A549 (cell line): ENCODE measurements around the gene VASH2. TPM values are rescaled to one million over a fixed set of nuclear protein-coding genes. Genes with fewer than 3 reads are reported as not detected.
A peak's percentile ranks its signal among the peaks of the same experiment; 100 is the strongest.

ENCODE experiments used
- ATAC-seq, 2 experiments: fragments of 200-7000 bp in 1 of 2; fragments of >200 bp in 1 of 2; cut with Nextera tagmentation in 1 of 2; cut with Tn5 transposase in 1 of 2; 3 replicates each; pipeline versions ENCODE4 v1.8.0 to v1.9.1; 2018 to 2020; ENCODE audit warnings: mild to moderate bottlenecking in 1 of 2, moderate library complexity in 1 of 2
- CTCF ChIA-PET: fragments of 300-600 bp; sonication (Branson Sonifier 250); formaldehyde crosslinking; extraction: SDS; loops from one replicate; lab custom pipeline; 2021; ENCODE audit warnings: antibody characterized with exemption, inconsistent platforms; lab: Yijun Ruan, JAX
- POLR2A ChIA-PET: fragments of 350-600 bp; formaldehyde crosslinking; extraction: SDS; loops from one replicate; lab custom pipeline; 2021; ENCODE audit warnings: antibody characterized with exemption, inconsistent platforms; lab: Yijun Ruan, JAX
- DNase-seq, 2 experiments: peaks; one replicate each; pipeline versions ENCODE4 v3.0.0 to v3.0.0-alpha.2; 2011 to 2016; ENCODE audit warnings: low read depth in 1 of 2, low spot score in 1 of 2
- FAIRE-seq: peaks from 2 replicates; lab custom pipeline; 2011; peaks lifted over from hg19 to GRCh38; lab: Jason Lieb, UNC
- H3K27ac ChIP-seq, 2 experiments: fragments of >200 bp; sonication (Bioruptor Twin); formaldehyde crosslinking; 3 replicates each; pipeline ENCODE4 v1.5.1; 2016 to 2017
- H3K4me1 ChIP-seq: fragments of >200 bp; sonication (Bioruptor Twin); formaldehyde crosslinking; 3 replicates; pipeline ENCODE4 v1.6.1; 2016
- H3K4me2 ChIP-seq: fragments of >200 bp; sonication (Bioruptor Twin); formaldehyde crosslinking; 3 replicates; pipeline ENCODE4 v1.6.1; 2016
- H3K4me3 ChIP-seq: fragments of >200 bp; sonication (Bioruptor Twin); formaldehyde crosslinking; 3 replicates; pipeline ENCODE4 v1.5.1; 2016
- H3K9me3 ChIP-seq: fragments of >200 bp; sonication (Bioruptor Twin); formaldehyde crosslinking; 3 replicates; pipeline ENCODE4 v1.6.1; 2016
- ELK1 ChIP-seq: fragments of 150-350 bp; IDR thresholded peaks from 2 replicates; pipeline ENCODE4 v1.6.1; 2014; ENCODE audit warnings: low read depth, mild to moderate bottlenecking, low read length
- GATA3 ChIP-seq: IDR thresholded peaks from 2 replicates; pipeline ENCODE4 v1.6.1; 2012; ENCODE audit warnings: borderline replicate concordance
- HOXB13 ChIP-seq: fragments of 250-450 bp; sonication (Bioruptor Pico); IDR thresholded peaks from 2 replicates; pipeline ENCODE4 v1.5.0; 2020; ENCODE audit warnings: low read depth, mild to moderate bottlenecking, moderate library complexity
- JUNB ChIP-seq: fragments of >200 bp; sonication (Bioruptor Twin); formaldehyde crosslinking; IDR thresholded peaks from 2 replicates; pipeline ENCODE4 v1.6.1; 2016
- PHF8 ChIP-seq: fragments of 200-600 bp; sonication (generic); IDR thresholded peaks from 2 replicates; pipeline ENCODE4 v1.6.1; 2016; ENCODE audit warnings: low read depth, mild to moderate bottlenecking, antibody characterized with exemption, moderate library complexity, borderline replicate concordance
- POLR2A ChIP-seq: IDR thresholded peaks from 2 replicates; pipeline ENCODE4 v1.6.1; 2012; ENCODE audit warnings: mild to moderate bottlenecking, low read length
- POLR2AphosphoS2 ChIP-seq: conservative IDR thresholded peaks from 2 replicates; pipeline ENCODE4 v1.6.1; 2012; ENCODE audit warnings: low read length, improper control_type of control experiment, inconsistent platforms
- REST ChIP-seq: fragments of 200-600 bp; sonication (generic); IDR thresholded peaks from 2 replicates; pipeline ENCODE4 v1.6.1; 2016; ENCODE audit warnings: antibody characterized with exemption, mild to moderate bottlenecking, moderate library complexity
- RNF2 ChIP-seq: fragments of 200-600 bp; sonication (generic); IDR thresholded peaks from 2 replicates; pipeline ENCODE4 v1.6.1; 2016; ENCODE audit warnings: low read depth, mild to moderate bottlenecking, antibody characterized with exemption, moderate library complexity, borderline replicate concordance
- SREBF2 ChIP-seq: fragments of 450-650 bp; IDR thresholded peaks from 2 replicates; pipeline ENCODE4 v1.6.1; 2014; ENCODE audit warnings: mild to moderate bottlenecking, moderate library complexity
- ZSCAN20 ChIP-seq: fragments of 250-450 bp; sonication (Bioruptor Pico); IDR thresholded peaks from 2 replicates; pipeline ENCODE4 v1.8.0; 2022; ENCODE audit warnings: mild to moderate bottlenecking, moderate library complexity
- WGBS: methylation state at CpG from one replicate; pipeline ENCODE4 v1.1.6; 2017; ENCODE audit errors: missing lambda C conversion rate; 5-methylcytosine and 5-hydroxymethylcytosine counted together
- polyA plus RNA-seq, 4 experiments: library from polyadenylated mRNA; depleted of rRNA in 3 of 4; stranded (reverse); fragments of >200 nt; fragmentation: RNase III in 1 of 4; extraction: RNeasy Plus Mini Kit Qiagen cat#74134 plus additional on column Dnase treatment in 1 of 4; gene quantifications; 2 replicates in 3 of 4; 3 replicates in 1 of 4; pipeline ENCODE4 v1.2.3, GENCODE V29; 2011 to 2017
- TF ChIP-seq, protein P1 (sequence below): fragments of 250-450 bp; sonication (Bioruptor Pico); IDR thresholded peaks from 2 replicates; pipeline ENCODE4 v1.5.0; 2021; ENCODE audit warnings: mild to moderate bottlenecking, moderate library complexity, borderline replicate concordance
- TF ChIP-seq, protein P2 (sequence below): fragments of 450-650 bp; IDR thresholded peaks from 2 replicates; pipeline ENCODE4 v1.6.1; 2014; ENCODE audit warnings: antibody characterized with exemption
- TF ChIP-seq, protein P3 (sequence below): IDR thresholded peaks from 2 replicates; pipeline ENCODE4 v1.6.1; 2012; ENCODE audit warnings: low read depth, borderline replicate concordance

Gene VASH2
- polyA plus RNA-seq, 2 of the 4 experiments (the other 2 are of a cell fraction) = 3.4 to 4.7 TPM

DNA sequence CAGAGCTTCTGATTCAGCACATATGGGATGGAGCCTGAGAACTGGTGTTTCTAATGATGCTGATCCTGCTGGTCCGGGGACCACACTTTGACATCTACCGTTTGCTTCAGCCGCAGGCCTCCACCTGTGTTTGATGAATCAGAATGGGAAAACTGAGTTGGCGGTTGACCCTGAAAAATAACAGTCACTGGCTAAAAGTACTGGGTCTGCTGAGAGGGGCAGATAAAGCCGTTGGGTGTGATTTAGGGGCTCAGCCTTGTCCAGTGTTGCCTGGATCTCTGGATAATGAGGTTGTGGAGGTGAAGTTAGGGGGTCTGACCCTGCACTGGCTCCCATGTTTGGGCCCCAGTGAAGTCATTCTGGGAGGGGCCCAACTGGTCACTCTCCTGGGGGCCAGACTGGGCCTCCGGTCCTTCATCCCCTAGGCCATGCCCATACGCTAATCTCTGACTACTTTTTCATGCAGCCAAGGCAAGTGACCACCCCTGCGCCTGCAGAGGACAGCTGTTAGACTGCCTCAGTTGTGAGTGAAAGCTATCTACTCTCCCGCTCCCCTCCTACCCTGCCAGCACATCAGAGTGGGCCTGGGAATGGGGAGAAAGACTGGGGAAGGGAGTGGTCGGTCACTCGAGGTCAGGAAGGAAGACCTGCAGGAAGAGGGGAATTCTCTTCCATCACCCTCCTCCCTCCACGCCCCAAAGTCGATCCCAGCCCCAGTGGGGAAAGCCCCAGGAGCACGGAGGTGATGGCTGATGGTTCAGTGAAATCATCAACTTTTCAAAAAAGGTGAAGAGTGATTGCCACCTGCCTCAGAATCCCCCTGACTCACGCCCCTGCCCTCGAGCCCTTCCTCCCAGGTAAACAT is 27.7 kb downstream of the VASH2 start:
- no peak for FAIRE-seq
- DNase-seq = no peak
- Histone ChIP-seq H3K27ac (no peak overlapping the region), H3K9me3 (no peaks in the 10 kb centered on the region), H3K4me1 (peaks cover 27% of the 10 kb centered on the region)
- WGBS = 74% methylated on average over 16 of the region's 16 CpGs
- no peak; a peak in 1 of 6 replicates for ATAC-seq
- TF ChIP-seq, protein P1, sequence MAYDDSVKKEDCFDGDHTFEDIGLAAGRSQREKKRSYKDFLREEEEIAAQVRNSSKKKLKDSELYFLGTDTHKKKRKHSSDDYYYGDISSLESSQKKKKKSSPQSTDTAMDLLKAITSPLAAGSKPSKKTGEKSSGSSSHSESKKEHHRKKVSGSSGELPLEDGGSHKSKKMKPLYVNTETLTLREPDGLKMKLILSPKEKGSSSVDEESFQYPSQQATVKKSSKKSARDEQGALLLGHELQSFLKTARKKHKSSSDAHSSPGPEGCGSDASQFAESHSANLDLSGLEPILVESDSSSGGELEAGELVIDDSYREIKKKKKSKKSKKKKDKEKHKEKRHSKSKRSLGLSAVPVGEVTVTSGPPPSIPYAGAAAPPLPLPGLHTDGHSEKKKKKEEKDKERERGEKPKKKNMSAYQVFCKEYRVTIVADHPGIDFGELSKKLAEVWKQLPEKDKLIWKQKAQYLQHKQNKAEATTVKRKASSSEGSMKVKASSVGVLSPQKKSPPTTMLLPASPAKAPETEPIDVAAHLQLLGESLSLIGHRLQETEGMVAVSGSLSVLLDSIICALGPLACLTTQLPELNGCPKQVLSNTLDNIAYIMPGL (CRISPR knock-in tag) = no peak
- TF ChIP-seq POLR2AphosphoS2 = no peak
- no peak for TF ChIP-seq ZSCAN20 (CRISPR knock-in tag)
- TF ChIP-seq, protein P2, sequence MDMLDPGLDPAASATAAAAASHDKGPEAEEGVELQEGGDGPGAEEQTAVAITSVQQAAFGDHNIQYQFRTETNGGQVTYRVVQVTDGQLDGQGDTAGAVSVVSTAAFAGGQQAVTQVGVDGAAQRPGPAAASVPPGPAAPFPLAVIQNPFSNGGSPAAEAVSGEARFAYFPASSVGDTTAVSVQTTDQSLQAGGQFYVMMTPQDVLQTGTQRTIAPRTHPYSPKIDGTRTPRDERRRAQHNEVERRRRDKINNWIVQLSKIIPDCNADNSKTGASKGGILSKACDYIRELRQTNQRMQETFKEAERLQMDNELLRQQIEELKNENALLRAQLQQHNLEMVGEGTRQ = no peak
- TF ChIP-seq, all 56 proteins: peak for 0
- ChIA-PET CTCF (interaction anchor here (5.0 kb wide), 1 partner anchor 10 kb away, joined by 27 read pairs; no protein-coding TSS in a partner anchor), POLR2A (no interaction called here)
- Histone ChIP-seq H3K4me3 (no peak overlapping the region), H3K4me2 (no peak overlapping the region)

DNA sequence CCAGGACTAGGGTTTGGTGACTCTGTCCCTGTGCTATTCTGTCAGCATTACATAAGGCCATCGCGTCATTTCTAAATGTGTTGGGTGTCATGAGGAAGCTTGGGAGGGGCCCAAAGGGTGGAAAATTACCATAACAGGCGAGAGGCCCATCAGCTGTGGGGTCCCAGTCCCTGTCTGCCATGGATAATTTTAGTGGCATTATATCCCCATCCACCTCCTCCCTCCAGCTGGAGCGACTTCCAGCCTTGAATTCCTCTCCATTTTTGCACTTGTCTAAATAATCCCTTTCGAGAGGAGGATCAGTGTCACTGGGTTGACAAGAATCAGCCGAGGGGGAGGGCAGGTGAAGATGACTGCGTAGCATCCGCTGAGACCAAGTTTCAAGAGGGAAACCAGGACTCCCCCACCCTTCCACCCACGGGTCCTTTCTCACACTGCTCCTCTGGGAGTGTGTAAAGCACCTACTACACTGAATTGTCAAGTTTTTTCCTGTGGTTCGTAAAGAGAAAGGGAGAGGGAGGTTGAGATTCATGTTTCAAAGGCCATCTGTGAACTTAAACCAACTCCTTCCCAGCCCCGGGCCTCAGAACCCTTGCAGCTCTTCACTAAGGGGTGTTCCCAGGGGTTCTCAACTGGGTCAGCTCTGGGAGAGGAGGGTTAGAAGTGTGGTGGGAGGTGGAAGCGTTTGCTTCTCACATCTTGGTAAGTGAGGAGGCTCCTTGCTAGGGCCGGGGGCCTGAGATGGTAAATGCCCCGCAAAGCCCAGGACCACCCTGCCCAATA is 29.2 kb downstream of the VASH2 start:
- ChIA-PET POLR2A (no interaction called here), CTCF (interaction anchor here (1.1 to 5.0 kb wide), 4 partner anchors 12 to 314 kb away, joined by 3 to 27 read pairs (median 9); no protein-coding TSS in a partner anchor)
- H3K4me3 ChIP-seq = no peak overlapping the region
- no peaks in the 10 kb centered on the region for H3K9me3 ChIP-seq
- no peak overlapping the region for H3K4me2 ChIP-seq
- TF ChIP-seq HOXB13 (no peak), SREBF2 (no peak), PHF8 (no peak), JUNB (no peak), POLR2A (no peak), ELK1 (no peak), RNF2 (no peak), GATA3 (no peak)
- TF ChIP-seq, protein P3, sequence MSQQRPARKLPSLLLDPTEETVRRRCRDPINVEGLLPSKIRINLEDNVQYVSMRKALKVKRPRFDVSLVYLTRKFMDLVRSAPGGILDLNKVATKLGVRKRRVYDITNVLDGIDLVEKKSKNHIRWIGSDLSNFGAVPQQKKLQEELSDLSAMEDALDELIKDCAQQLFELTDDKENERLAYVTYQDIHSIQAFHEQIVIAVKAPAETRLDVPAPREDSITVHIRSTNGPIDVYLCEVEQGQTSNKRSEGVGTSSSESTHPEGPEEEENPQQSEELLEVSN = no peak
- peak overlapping the region in 1 of 2 experiments; percentile 66; a peak in 1 of 6 replicates for H3K27ac ChIP-seq
- peaks cover 27% of the 10 kb centered on the region for H3K4me1 ChIP-seq
- no peak for FAIRE-seq
- no peak for DNase-seq
- no peak for ATAC-seq
- 82% methylated on average over 14 of the region's 14 CpGs for WGBS

DNA sequence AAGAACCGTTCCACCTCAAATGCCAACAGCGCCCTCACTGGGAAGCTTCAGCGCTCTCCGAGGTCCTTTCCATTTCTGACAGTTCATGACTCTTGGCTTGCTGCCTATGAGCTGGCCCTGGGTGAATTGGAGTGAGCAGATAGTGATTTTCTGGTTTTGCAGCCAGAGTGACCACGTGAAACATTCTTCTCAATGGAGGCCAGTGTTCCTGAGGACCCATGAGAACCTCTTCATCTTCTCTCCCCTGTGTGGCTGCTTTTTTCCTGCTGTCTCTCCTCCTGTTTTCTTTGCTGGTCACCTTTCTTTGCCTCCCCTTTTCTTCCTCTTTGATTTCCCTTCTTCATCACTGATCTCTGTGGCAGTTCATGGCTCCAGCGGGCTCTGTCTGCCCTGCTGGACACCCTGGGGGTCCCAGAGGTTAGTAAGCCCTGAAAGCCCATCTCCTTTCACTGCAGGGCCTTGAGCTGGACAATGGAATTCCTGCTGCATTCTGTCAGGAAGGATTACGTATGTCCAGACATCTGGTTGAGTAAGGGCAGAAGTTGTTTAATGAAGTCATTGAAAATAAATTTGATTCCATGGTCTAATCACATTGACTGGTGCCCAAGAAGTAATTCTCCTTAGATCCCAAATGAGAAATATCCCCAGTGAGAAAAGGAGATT is 29.9 kb downstream of the VASH2 start:
- CTCF ChIA-PET = interaction anchor here (0.5 to 5.0 kb wide), 5 partner anchors 13 to 315 kb away, joined by 3 to 27 read pairs (median 7); no protein-coding TSS in a partner anchor
- ATAC-seq = no peak
- no peak for FAIRE-seq

More for the DNA sequence above, 29.9 kb downstream of the VASH2 start:
- Histone ChIP-seq H3K4me1 (peaks cover 27% of the 10 kb centered on the region), H3K27ac (peak overlapping the region; percentile 49 to 66; a peak in 5 of 6 replicates), H3K9me3 (no peaks in the 10 kb centered on the region), H3K4me2 (peak overlapping the region; percentile 38; the same call in 1 of the 3 replicates), H3K4me3 (no peak overlapping the region)
- WGBS = 77% methylated on average over 7 of the region's 7 CpGs
- DNase-seq = no peak
- TF ChIP-seq POLR2A (no peak), REST (peak; percentile 40; the same call in 1 of the 2 replicates)
- POLR2A ChIA-PET = no interaction called here
